Stimulated activated CD4-positive, alpha-beta T cell treated with anti-CD3 and anti-CD28 coated beads, Interleukin-4, amount 100 ng/mL, for 4 hours (primary cell): ENCODE measurements around the gene CDC42BPG.

ENCODE experiments used
- DNase-seq, 2 experiments: peaks; one replicate each; pipeline ENCODE4 v3.0.0-alpha.2; 2020

The CDC42BPG gene

GRCh38 chr11:64844330-64845128 lies at the start of gene CDC42BPG:
CDC42BPG (minus strand) TSS chr11:64844653; CDS start chr11:64844569, 84 bp downstream.
- DNase-seq, result peak; percentile 50 to 59

- DNase-seq, result no peak
Observed at GRCh38 chr11:64893194-64894069, 49.0 kb upstream of the CDC42BPG start.

- no peak for DNase-seq
Observed at GRCh38 chr11:64892838-64893193, 48.4 kb upstream of the CDC42BPG start.

GRCh38 chr11:64892411-64892831 lies 48.0 kb upstream of the CDC42BPG start:
- no peak for DNase-seq

GRCh38 chr11:64891880-64892279 lies 47.4 kb upstream of the CDC42BPG start:
- DNase-seq, result no peak

- no peak for DNase-seq
Observed at GRCh38 chr11:64891215-64891848, 46.9 kb upstream of the CDC42BPG start.

GRCh38 chr11:64890522-64890939 lies 46.1 kb upstream of the CDC42BPG start:
- DNase-seq, result no peak

GRCh38 chr11:64888729-64889511 lies 44.5 kb upstream of the CDC42BPG start:
- DNase-seq, result no peak

- no peak for DNase-seq
Observed at GRCh38 chr11:64888406-64888728, 43.9 kb upstream of the CDC42BPG start.

GRCh38 chr11:64887757-64888405 lies 43.4 kb upstream of the CDC42BPG start:
- DNase-seq, result peak; percentile 73 to 88

GRCh38 chr11:64887234-64887756 lies 42.8 kb upstream of the CDC42BPG start:
- DNase-seq, result no peak

GRCh38 chr11:64885367-64886286 lies 41.2 kb upstream of the CDC42BPG start:
- DNase-seq, result peak in 1 of 2 experiments; percentile 57

- no peak for DNase-seq
Observed at GRCh38 chr11:64884019-64884418, 39.6 kb upstream of the CDC42BPG start.

GRCh38 chr11:64883575-64883974 lies 39.1 kb upstream of the CDC42BPG start:
- no peak for DNase-seq

GRCh38 chr11:64882243-64882642 lies 37.8 kb upstream of the CDC42BPG start:
- no peak for DNase-seq

GRCh38 chr11:64881476-64881875 lies 37.0 kb upstream of the CDC42BPG start:
- DNase-seq, result no peak

- DNase-seq, result no peak
Observed at GRCh38 chr11:64880240-64881001, 36.0 kb upstream of the CDC42BPG start.

GRCh38 chr11:64879244-64879900 lies 34.9 kb upstream of the CDC42BPG start:
- DNase-seq, result no peak

- peak; percentile 99 for DNase-seq
Observed at GRCh38 chr11:64878494-64879243, 34.2 kb upstream of the CDC42BPG start, which contains the start of gene EHD1. EHD1 (minus strand) TSS chr11:64878621; CDS start chr11:64878464, 157 bp downstream.
